ENCODE measurements around the gene HSPA1B.
"Not testable (repeated sequence)": the region's sequence is repeated elsewhere in the genome, so short reads cannot be mapped to it uniquely, and the experiment has no call there.

Gene HSPA1B

DNA sequence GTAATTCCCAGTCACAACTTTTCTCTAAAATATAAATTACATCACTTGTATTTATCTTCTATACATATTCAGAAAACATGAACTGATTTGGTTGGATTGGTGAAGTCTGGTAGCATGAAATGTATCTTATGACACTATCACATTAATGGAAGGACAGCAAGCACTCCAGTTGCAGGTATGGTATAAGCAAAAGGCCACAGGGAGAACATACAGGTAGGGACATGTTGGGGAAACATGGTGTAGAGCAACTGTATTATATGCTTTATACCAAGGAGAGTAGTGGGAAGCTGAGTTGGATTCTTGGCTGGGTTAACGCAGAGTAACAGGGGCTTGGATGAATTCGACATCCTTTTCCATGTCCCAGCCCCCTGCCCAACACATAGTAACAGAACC is 30.5 kb upstream of the HSPA1B start:
- H2AFZ ChIP-seq (ENCODE audit: low read length) = no peak overlapping the region
- H3K9me2 ChIP-seq (replicated peaks; ENCODE audit: low read depth, low read length) = no peaks in the 10 kb centered on the region
- no peak for TF ChIP-seq EZH2phosphoT487 (IDR thresholded peaks at IDR 0.05; ENCODE audit: borderline replicate concordance)
- TF ChIP-seq, protein P1, sequence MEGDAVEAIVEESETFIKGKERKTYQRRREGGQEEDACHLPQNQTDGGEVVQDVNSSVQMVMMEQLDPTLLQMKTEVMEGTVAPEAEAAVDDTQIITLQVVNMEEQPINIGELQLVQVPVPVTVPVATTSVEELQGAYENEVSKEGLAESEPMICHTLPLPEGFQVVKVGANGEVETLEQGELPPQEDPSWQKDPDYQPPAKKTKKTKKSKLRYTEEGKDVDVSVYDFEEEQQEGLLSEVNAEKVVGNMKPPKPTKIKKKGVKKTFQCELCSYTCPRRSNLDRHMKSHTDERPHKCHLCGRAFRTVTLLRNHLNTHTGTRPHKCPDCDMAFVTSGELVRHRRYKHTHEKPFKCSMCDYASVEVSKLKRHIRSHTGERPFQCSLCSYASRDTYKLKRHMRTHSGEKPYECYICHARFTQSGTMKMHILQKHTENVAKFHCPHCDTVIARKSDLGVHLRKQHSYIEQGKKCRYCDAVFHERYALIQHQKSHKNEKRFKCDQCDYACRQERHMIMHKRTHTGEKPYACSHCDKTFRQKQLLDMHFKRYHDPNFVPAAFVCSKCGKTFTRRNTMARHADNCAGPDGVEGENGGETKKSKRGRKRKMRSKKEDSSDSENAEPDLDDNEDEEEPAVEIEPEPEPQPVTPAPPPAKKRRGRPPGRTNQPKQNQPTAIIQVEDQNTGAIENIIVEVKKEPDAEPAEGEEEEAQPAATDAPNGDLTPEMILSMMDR (conservative IDR thresholded peaks at IDR 0.05; ENCODE audit: low read length) = no peak
- no peaks in the 10 kb centered on the region for H3K36me3 ChIP-seq (ENCODE audit: insufficient read depth, low read length)
- peaks cover 19% of the 10 kb centered on the region for H4K20me1 ChIP-seq (ENCODE audit: insufficient read depth, low read length, poor library complexity, severe bottlenecking)
- peak overlapping the region; percentile 66 for H3K4me2 ChIP-seq (ENCODE audit: low read depth, low read length, poor library complexity, severe bottlenecking)
- peaks cover 42% of the 10 kb centered on the region for H3K4me1 ChIP-seq (ENCODE audit: insufficient read depth, low read length, poor library complexity, severe bottlenecking)
- peak overlapping the region; percentile 65 for H3K9ac ChIP-seq (ENCODE audit: low read depth, low read length, poor library complexity, severe bottlenecking)
- peak overlapping the region; percentile 64 for H3K4me3 ChIP-seq (ENCODE audit: low read length, poor library complexity, severe bottlenecking)
- peaks cover 9% of the 10 kb centered on the region; the same call in 1 of the 2 replicates for H3F3A ChIP-seq (ENCODE audit: low read depth)
- peaks cover 7% of the 10 kb centered on the region for H3K27me3 ChIP-seq (ENCODE audit: insufficient read depth, low read length, poor library complexity, severe bottlenecking)
- peaks cover 55% of the 10 kb centered on the region for H3K79me2 ChIP-seq (ENCODE audit: insufficient read depth, low read length)
- no peaks in the 10 kb centered on the region for H3K9me3 ChIP-seq (ENCODE audit: insufficient read depth, low read depth, low read length)

DNA sequence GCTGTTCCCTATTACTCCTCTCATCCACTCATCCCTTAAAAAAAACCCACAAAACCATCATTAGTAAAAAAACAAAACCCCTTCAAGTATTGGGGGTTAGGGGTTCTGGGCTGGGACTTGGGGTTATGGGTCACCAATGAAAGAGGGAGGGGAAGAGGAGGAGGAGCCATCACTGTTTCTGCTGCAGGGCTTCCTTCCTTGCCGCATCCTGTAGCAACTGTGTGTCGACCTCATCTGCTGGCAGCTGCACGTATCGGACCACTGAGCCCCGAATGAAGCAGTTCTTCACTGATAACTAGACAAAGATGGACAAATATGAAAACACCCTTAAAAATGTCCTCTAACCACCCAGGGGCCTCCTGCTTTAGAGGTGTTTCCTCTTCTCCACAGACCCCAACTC is 29.9 kb upstream of the HSPA1B start:
- peaks cover 19% of the 10 kb centered on the region for H4K20me1 ChIP-seq (ENCODE audit: insufficient read depth, low read length, poor library complexity, severe bottlenecking)
- H3K9ac ChIP-seq (ENCODE audit: low read depth, low read length, poor library complexity, severe bottlenecking) = peak overlapping the region; percentile 65
- H3K9me3 ChIP-seq (ENCODE audit: insufficient read depth, low read depth, low read length) = no peaks in the 10 kb centered on the region
- H3K9me2 ChIP-seq (replicated peaks; ENCODE audit: low read depth, low read length) = no peaks in the 10 kb centered on the region
- peak overlapping the region; percentile 64 for H3K4me3 ChIP-seq (ENCODE audit: low read length, poor library complexity, severe bottlenecking)
- H3K36me3 ChIP-seq (ENCODE audit: insufficient read depth, low read length) = no peaks in the 10 kb centered on the region
- H3K4me2 ChIP-seq (ENCODE audit: low read depth, low read length, poor library complexity, severe bottlenecking) = peak overlapping the region; percentile 66
- H3K79me2 ChIP-seq (ENCODE audit: insufficient read depth, low read length) = peaks cover 53% of the 10 kb centered on the region
- peaks cover 7% of the 10 kb centered on the region for H3K27me3 ChIP-seq (ENCODE audit: insufficient read depth, low read length, poor library complexity, severe bottlenecking)
- no peak overlapping the region for H2AFZ ChIP-seq (ENCODE audit: low read length)
- no peak for TF ChIP-seq EZH2phosphoT487 (IDR thresholded peaks at IDR 0.05; ENCODE audit: borderline replicate concordance)
- TF ChIP-seq, protein P1 (conservative IDR thresholded peaks at IDR 0.05; ENCODE audit: low read length) = no peak
- H3K4me1 ChIP-seq (ENCODE audit: insufficient read depth, low read length, poor library complexity, severe bottlenecking) = peaks cover 42% of the 10 kb centered on the region
- H3F3A ChIP-seq (ENCODE audit: low read depth) = peaks cover 9% of the 10 kb centered on the region; the same call in 1 of the 2 replicates

DNA sequence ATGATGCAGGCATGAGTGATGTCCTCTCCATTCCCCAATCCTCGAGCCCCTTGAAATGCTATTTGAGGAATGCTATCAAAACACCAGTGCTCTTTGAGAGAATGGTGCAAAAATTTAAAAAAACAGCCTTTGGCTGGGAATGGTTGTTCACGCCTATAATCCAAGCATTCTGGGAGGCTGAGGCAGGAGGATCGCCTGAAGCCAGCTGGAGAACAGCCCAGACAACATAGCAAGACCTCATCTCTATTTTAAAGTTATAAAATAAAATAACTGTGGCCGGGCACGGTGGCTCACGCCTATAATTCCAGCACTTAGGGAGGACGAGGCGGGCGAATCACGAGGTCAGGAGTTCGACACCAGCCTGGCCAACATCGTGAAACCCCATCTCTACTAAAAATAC is 27.8 kb upstream of the HSPA1B start:
- H3K9me2 ChIP-seq (replicated peaks; ENCODE audit: low read depth, low read length) = no peaks in the 10 kb centered on the region
- peaks cover under 1% of the 10 kb centered on the region for H4K20me1 ChIP-seq (ENCODE audit: insufficient read depth, low read length, poor library complexity, severe bottlenecking)
- TF ChIP-seq, protein P1 (conservative IDR thresholded peaks at IDR 0.05; ENCODE audit: low read length) = no peak
- no peak for TF ChIP-seq EZH2phosphoT487 (IDR thresholded peaks at IDR 0.05; ENCODE audit: borderline replicate concordance)
- H3K79me2 ChIP-seq (ENCODE audit: insufficient read depth, low read length) = peaks cover 50% of the 10 kb centered on the region
- peak overlapping the region; percentile 12 for H3K9ac ChIP-seq (ENCODE audit: low read depth, low read length, poor library complexity, severe bottlenecking)
- H3K4me2 ChIP-seq (ENCODE audit: low read depth, low read length, poor library complexity, severe bottlenecking) = no peak overlapping the region
- no peaks in the 10 kb centered on the region for H3K9me3 ChIP-seq (ENCODE audit: insufficient read depth, low read depth, low read length)
- H3F3A ChIP-seq (ENCODE audit: low read depth) = peaks cover 9% of the 10 kb centered on the region; the same call in 1 of the 2 replicates
- H2AFZ ChIP-seq (ENCODE audit: low read length) = no peak overlapping the region
- no peak overlapping the region for H3K4me3 ChIP-seq (ENCODE audit: low read length, poor library complexity, severe bottlenecking)
- peaks cover 29% of the 10 kb centered on the region for H3K4me1 ChIP-seq (ENCODE audit: insufficient read depth, low read length, poor library complexity, severe bottlenecking)
- H3K36me3 ChIP-seq (ENCODE audit: insufficient read depth, low read length) = no peaks in the 10 kb centered on the region
- H3K27me3 ChIP-seq (ENCODE audit: insufficient read depth, low read length, poor library complexity, severe bottlenecking) = peaks cover 7% of the 10 kb centered on the region

DNA sequence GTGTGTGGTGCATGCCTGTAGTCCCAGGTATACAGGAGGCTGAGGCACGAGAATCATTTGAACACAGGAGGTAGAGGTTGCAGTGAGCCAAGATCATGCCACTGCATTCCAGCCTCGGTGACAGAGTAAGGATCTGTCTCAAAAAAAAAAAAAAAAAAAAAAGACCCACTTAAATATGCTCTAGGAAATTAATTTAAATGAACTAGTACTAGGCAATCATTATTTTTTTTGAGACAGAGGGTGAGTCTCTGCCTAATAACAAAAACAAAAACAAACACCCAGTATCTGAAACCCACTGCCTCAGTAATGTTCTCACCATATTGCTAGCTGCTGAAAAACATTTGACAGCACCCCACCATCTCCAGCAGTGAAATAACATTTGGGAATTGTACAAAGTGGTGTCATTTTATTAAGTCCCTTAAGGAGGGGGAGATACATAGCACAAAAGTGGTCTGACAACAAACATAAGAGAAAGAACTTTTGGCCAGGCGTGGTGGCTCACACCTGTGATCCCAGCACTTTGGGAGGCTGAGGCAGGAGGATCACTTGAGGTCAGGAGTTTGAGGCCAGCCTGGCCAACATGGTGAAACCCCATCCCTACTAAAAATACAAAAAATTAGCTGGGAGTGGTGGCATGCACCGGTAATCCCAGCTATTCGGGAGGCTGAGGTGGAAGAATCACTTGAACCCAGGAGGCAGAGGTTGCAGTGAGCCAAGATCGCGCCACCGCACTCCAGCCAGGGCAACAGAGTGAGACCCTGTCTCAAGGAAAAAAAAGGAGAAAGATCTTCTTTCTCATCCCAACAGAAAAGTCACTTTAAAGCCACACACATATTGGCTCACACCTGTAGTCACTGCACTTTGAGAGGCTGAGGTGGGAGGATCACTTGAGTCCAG is 26.3 kb upstream of the HSPA1B start:
- H3K36me3 ChIP-seq (ENCODE audit: insufficient read depth, low read length); H3K9me3 ChIP-seq (ENCODE audit: insufficient read depth, low read depth, low read length); H3K4me2 ChIP-seq (ENCODE audit: low read depth, low read length, poor library complexity, severe bottlenecking): not testable (repeated sequence)

More for the DNA sequence above, 26.3 kb upstream of the HSPA1B start:
- H3K27me3 ChIP-seq (ENCODE audit: insufficient read depth, low read length, poor library complexity, severe bottlenecking); H3K9me2 ChIP-seq (replicated peaks; ENCODE audit: low read depth, low read length); H3K9ac ChIP-seq (ENCODE audit: low read depth, low read length, poor library complexity, severe bottlenecking); H3F3A ChIP-seq (ENCODE audit: low read depth); H3K4me3 ChIP-seq (ENCODE audit: low read length, poor library complexity, severe bottlenecking); H2AFZ ChIP-seq (ENCODE audit: low read length); H4K20me1 ChIP-seq (ENCODE audit: insufficient read depth, low read length, poor library complexity, severe bottlenecking): not testable (repeated sequence)
- Histone ChIP-seq H3K4me1 (ENCODE audit: insufficient read depth, low read length, poor library complexity, severe bottlenecking) (peaks cover 35% of the 10 kb centered on the region), H3K79me2 (ENCODE audit: insufficient read depth, low read length) (peaks cover 58% of the 10 kb centered on the region)
